HPDE6-E6E7 (cell line): ENCODE results near the gene SPTBN1.
A peak's percentile ranks its signal among the peaks of the same experiment; 100 is the strongest.
"Not testable (repeated sequence)": the region's sequence is repeated elsewhere in the genome, so short reads cannot be mapped to it uniquely, and the experiment has no call there.

Experiments used
- DNase-seq: peaks from one replicate; pipeline ENCODE4 v3.0.0; 2011; ENCODE audit warnings: missing footprints; ENCODE audit errors: extremely low spot score

The SPTBN1 gene

DNA sequence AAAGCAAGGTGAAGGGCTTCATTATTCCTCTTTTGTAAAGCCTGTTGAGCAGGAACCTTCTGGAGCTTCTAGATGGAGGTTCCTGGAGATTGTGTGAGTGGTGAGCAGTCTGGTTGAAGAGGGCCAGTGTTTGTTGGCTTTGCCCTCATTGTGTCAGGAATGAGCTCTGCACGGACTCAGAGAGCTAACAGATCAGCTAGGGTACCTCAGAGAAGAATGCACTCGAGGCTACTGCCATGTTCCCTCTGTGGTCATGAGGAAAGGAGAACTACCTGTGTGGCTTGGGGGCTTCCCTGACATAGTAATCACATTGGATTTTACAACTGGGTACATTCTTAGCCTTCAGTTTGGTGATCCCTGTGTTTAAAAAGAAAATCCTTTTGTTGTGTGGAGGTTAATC, 46.6 kb downstream of the SPTBN1 start:
- DNase-seq = no peak

DNA sequence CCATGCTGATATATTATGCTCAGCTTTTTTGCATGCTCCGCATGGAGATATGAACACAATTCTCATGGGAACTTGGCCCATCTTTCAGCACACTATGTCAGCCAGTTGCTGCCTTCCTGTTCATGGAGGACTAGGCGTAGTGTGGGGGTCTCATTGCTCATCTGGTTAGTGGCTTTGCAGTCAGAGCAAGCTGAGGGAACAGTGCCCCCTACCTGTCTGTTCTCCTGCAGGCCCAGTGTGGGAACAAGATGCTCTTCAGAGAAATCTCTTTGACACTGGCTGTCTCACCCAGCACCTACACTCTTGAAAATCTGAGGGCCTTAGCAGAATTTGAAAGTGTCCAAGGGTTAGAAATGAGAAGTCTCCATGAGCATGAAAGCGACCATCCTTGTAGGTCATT, 47.1 kb downstream of the SPTBN1 start:
- no peak for DNase-seq

DNA sequence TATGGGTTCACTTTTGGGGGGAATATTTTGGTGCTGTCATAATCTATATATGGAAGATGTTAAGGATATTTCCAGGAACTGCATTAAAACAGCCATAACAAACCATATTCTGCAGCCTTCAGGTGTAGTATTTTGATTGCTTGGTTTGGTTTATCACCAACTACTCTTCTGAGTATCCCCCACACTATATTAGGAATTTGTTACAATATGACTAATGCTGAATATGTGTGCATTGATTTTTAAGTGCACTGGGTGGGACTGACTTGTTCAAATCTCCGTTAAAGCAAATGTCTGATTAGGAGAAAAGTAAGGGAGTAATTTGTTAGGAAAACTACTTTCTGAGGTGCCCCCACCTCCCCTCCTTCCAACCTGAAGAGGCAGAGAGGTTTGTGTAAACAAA, 47.7 kb downstream of the SPTBN1 start:
- no peak for DNase-seq

DNA sequence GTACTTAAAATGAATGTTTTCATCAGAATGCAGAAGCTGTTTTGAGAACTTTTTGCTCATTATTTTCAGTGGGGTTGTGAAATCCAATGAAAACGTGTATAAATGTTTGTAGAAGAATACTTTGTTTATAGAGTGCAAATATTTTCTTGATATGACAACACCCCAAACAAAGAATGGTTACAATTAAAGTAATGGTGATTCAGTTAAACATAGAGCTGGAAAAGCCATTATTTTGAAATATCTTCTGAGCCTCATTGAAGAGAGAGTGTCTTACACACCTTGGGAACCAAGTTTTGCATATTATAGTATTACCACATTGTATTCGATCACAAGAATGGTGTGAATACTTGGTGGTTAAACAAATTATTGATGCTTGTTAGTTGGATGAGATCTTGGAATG, 48.7 kb downstream of the SPTBN1 start:
- no peak for DNase-seq

DNA sequence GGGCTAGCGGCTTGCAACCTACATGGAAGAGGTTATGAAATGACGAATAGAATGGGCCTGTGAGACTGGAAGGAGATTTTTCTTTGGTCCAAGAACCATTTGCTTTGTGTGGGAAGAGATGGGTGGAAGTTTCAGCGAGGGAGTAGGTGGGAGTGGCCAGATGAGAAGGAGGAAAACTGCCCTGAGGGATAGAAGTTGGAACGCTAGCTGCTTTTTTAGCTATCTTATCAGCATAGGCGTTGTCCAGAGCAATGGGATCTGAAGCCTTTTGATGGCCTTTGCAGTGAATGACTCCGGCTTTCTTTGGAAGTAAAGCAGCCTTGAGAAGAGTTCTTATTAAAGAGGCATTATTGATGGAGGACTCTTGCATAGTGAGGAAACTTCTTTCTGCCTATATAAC, 52.4 kb downstream of the SPTBN1 start:
- no peak for DNase-seq

DNA sequence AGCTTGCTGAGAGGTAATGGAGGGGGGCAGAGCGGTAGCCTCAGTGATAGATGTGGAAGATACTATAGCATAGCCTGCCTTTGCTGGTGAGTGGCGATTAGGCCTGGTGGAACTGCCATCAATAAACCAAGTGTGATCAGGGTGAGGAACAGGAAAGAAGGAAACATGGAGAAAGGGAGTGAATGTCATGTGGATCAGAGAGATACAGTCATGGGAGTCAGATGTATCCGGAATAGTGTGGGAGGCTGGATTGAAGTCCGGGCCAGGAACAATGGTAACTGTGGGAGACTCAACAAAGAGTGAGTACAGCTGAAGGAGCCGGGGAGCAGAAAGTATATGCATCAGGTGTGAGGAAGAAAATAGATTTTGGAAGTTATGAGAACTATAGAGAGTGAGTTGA, 52.9 kb downstream of the SPTBN1 start:
- not testable (repeated sequence) for DNase-seq

DNA sequence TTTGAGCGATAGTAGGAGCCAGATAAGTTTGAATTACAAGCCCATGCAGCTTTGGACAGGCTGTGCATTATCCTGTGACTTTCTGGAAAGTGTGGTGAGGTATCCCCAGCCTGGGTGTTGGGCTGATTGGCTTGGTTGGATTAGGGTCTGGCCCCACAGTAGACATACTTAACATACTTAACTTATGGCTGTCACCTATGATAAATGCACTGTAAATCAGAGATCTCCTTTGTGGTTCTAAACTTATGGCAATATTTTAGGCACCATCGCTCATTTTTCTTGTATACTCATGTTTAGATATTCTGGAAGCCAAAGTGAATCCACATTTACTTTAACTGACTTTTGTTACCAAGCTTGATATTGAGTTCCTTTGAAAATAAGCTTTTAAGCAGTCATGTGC, 54.8 kb downstream of the SPTBN1 start:
- no peak for DNase-seq

DNA sequence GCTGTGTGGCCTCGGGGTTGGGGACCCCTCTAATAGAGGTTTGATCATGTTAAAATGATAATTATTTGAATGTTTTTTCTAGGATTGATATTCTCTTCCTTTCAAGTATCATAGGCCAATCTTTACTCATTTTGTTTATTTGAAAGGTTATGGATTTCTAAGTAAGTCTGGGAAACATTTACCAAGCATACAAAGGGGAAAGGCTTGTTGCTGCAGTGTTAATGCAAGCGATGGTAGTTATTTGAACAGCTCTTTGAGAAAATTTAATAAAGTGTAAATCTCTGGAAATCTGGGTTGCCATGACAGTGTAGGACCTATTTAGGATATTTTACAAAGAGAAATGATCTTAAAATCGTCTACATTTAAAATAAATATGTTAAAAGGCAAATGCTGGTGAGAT, 56.1 kb downstream of the SPTBN1 start:
- DNase-seq = no peak

DNA sequence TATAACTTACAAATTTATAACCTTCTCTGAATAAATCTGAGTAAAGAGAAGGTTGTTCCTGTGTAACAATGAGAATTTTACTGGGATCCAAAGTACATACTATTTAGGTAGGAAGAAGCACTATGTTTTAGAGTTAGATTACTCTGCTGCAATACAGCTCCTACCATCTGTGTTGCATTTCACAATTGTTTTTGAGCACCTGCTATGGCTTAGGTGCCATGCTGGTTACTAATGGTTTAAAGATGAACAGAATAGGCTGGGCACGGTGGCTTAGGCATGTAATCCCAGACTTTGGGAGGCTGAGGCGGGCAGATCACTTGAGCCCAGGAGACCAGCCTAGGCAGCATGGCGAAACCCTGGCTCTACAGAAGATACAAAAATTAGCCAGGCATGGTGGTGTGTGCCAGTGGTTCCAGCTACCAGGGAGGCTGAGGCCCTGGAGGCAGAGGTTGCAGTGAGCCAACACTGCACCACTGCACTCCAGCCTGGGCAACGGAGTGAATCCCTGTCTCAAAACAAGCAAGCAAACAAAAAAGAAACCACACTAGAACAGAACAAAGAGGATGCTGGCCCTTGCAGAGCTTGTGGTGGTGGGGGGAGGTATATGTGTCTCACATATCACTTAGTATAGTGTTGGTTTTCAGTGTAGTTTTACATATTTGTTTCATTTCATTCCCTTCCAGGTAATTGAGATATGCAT, 56.7 kb downstream of the SPTBN1 start:
- DNase-seq = no peak

DNA sequence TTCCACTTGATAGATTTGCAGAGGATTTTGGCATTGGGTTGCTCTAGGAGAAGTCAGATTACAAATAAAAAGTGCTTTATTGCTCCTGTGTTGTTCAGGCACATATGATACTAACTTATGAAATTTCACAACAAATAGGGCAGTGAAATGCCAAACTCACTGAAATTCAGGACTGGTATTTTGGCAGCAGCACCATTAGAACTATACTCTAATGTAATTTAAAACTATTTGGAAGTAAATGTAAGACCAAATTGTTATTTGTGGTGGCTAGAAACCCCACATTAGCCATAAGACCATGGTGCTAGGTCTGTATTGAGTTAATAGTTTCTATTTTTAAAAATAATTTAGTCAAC, 57.2 kb downstream of the SPTBN1 start:
- DNase-seq = no peak

DNA sequence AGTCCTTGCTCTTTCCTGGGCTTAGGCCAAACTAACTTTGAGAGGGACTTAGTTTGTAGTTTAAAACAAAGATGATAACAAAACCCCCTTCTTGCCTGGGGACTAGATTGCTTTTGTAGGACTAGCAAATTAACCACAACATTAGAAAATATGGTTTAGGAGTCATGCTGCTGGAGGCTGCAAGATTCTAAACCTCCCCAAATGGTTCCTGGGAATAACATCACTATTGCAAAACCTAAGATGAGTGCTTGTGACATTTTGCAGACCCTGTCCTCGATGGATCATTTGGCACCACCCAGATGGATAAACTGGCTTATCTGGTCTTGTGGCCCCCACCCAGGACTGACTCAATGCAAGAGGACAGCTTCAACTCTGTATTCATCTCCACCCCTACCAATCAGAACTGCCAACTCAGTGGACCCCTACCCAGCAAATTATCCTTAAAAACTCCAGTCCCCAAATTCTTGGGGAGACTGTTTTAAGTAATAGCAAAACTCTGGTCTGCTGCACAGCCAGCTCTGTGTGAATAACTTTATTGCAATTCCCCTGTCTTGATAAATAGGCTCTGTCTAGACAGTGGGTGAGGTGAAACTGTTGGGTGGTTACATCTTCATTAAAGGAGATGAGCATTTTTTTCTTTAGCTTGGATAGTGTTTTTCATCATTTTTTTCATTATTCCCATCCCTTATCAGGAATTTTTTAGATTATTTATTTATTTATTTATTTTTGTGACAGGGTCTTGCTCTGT, 58.9 kb downstream of the SPTBN1 start:
- DNase-seq = no peak

DNA sequence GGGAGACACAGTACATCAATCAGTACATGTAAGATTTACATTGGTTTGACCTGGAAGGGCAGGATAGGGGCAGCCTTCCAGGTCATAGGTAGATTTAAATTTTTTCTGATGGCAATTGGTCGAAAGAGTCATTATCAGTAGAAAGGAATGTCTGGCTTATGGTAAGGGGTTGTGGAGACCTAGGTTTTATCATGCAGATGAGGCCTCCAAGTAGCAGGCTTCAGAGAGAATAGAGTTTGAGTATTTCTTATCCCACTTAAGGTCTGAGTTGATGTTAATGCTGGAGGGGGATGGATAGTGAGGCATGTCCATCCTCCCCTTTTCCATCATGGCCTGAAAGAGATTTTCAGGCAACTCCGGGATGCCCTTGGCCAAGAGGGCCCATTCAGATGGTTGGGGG, 60.7 kb downstream of the SPTBN1 start:
- no peak for DNase-seq

DNA sequence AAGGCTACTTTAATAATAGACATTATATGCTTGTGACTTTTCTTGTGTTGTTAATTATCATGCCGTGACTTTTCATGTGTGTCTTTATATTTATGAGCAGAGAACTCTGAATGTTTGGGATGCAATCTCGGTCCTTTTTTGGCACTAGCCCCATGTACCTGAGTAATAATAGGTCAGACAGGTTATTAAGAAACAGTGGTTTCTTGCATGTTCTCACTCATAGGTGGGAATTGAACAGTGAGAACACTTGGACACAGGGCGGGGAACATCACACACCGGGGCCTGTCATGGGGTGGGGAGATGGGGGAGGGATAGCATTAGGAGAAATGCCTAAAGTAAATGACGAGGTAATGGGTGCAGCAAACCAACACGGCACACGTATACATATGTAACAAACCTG, 61.9 kb downstream of the SPTBN1 start:
- DNase-seq = not testable (repeated sequence)

DNA sequence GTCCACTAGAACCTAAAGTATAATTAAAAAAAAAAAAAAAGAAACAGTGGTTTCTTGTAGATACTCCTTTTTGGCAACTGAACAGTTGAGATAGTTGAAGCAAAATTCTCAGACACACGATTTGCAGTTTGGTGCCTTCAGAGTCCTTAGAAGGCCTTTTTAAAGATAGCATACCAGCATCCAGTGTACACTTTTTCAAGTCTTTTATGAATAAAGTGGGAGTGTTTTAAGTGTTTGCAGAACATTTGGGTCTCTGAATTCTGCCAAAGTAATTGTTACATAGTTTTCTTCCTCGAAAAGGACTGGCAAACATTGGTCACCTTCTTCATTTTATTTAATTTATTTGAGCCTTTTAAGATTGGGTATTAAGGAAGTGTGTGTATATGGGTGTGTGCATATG, 62.3 kb downstream of the SPTBN1 start:
- no peak for DNase-seq

DNA sequence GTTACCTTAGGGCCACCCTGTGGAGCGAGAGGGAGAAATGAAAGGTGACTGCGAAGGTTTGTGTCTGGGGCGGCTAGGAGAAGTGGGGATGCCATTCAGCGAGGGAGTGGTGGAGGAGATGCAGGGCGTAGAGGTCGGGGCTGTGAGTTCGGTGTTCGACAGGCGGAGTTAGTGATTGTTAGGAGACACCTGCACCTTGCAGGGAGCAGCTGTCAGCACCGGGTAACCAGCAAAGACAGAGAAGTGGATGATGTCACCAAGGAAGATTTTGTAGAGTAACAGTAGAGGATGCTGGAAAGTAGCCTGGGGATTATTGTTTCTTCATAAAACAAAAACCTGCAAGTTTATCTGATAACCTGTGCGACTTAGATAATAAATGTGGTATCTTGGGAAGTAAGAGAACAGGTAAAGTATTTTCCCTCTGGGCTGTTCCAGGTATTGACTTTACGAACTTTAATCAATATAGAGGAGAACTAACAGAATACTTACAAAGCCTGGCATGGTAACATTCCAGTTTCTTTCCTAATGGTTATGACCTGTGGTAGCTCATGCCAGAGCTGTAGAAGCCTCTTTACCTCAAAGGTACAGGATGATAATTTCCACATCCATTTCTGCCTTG, 63.8 kb downstream of the SPTBN1 start:
- DNase-seq = no peak

DNA sequence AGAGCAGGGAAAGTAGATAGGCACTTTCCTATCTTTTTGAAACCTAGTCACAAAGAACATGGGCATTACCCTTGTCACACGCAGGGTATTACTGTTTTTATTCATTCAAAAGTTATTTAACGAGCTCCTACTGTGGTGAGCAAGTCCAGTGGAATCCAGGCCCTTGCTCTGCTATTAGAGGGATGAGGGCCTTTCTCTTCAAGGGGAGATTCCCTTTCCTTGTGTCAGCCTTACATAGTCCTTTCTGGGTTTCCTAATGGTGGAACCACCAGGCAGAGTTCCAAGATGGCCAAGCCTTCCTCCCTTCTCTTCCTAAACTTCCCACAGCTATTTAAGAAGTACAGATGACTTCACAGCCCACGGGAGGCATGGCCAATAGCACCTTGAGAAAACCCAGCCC, 64.6 kb downstream of the SPTBN1 start:
- DNase-seq = no peak

DNA sequence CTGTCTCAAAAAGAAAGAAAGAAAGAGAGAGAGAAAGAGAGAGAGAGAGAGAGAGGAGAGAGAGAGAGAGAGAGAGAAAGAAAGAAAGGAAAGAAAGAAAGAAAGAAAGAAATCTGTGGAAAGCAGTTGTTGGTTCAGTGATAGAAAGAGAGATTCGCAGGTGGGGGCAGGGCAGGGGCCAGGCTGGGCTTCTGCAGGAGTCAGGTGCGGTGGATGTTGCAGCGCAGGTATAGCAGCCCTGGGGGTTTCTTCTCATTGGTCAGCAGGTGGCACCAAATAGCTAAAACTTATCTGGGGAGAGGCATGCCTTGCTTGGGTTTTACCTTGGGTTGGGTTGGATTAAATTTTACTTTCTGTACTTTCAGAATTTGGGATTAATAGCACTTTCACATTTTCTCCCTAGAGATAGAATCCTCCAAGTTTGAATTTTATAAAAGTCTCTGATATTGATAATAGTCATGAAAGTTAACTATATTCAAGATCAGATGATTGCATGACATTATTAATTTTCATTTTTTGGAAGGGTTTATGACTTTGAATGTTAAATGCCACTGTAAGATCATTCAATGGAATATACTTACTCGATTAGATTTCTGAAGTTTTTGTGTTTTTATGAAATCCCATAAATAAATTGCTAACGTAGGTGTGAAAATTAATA, 66.6 kb downstream of the SPTBN1 start:
- DNase-seq = peak; percentile 75

DNA sequence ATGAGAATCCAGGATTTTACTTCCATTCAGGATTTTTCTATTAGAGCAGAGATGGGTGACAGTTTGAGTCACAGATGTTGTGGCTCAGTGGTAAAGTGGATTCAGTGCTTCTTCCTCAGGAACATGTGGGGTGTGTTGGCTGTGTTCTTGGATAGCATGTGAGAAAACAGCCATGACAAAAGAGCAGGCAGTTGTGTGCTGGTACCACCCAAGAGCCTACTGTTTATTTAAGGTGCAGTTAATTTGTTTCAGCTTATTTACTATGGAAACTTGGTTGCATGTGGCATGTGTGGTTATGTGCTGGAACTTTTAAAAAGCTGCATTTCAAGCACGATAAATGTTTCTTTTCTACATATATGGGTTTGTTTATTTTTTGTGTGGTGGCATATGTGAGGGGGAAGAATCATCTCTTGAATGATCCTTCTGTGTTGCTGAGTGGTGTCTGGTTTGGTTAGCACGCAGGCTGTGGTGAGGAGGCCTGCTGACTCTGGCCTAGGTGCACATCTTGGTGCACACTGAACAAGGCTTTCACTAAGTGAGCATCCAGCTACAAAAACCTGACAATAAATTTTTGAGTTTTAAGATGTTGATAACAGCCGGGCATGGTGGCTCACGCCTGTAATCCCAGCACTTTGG, 67.3 kb downstream of the SPTBN1 start:
- no peak for DNase-seq

DNA sequence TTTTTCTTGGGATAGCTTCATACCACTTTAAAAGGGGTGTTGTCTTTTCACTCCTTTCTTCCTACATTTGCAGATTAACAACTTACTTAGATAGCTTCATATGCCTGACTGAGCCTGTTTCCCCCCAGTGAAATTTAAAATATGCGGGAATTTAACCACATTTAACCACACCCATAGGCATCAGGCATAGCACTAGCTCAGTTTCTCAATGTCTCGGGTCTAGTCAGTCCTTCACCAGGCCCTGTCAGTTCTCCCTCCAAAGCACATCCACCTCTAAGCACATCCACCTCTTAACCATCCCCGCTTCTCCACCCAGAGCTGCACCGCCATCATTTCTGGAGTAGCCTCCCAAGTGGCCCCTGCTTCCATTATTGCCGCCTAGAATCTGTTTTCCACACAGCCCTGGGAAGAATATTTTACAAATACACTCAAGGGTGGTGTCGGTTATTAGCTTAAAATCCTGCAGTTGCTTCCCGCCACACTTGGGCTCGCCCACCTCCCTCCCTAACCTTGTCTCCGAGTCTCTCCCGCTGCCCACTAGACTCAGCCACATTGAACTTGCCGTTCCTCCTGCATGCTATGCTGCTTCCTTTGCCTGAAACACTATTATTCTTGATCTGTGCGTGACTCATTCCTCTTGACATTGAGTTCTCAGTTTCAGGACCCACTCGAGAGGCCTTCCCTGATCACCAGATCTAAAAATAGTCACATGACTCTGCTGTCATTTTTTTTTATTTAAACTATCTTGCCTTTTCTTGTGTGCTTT, 68.3 kb downstream of the SPTBN1 start:
- no peak for DNase-seq

DNA sequence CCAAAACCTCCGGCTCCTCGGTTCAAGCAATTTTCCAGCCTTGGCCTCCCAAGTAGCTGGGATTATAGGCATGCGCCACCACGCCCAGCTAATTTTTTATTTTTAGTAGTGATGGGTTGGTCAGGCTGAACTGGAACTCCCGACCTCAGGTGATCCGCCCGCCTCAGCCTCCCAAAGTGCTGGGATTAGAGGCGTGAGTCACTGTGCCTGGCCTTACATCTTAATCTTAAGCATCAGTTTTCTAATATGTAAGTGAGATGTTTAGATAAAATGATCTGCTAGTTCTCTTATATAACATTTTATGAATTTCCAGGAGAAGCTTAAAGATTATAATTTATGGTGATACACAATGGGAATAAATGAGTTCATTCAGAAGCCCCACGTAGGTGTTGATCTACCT, 69.2 kb downstream of the SPTBN1 start:
- DNase-seq = no peak

DNA sequence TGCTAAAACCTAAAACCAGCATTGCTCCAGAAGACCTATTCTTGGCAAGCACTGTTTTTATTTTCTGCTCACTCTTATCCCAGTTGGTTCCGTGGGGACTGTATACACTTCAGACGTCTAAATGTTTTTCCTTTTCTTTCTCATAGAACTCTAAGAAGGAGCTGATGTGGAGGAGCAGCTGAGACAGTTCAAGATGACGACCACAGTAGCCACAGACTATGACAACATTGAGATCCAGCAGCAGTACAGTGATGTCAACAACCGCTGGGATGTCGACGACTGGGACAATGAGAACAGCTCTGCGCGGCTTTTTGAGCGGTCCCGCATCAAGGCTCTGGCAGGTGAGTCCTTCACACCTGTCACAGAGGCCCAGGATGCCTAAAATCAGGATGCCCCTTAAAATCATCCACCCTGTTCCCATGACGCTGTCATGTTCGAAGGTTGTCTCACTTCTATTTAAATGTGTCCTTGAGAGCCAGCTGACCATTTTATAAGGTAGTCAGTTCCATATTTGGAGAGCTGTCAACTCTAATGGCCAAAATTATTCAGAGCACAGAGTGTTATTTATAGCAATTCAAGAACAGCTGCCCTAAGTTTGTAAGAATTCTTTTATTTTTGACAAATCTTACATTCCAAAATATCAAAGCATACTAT, 70.2 kb downstream of the SPTBN1 start:
- DNase-seq = no peak
